GM19025 (cell line): ENCODE measurements around the gene DHRS2.

Experiments
- ATAC-seq: cut with Tn5 transposase; IDR thresholded peaks from one replicate; pipeline ENCODE4 v1.9.1; 2021; ENCODE audit warnings: mild to moderate bottlenecking, low read depth, moderate library complexity; ENCODE audit not compliant: unreplicated experiment

The DHRS2 gene

DNA sequence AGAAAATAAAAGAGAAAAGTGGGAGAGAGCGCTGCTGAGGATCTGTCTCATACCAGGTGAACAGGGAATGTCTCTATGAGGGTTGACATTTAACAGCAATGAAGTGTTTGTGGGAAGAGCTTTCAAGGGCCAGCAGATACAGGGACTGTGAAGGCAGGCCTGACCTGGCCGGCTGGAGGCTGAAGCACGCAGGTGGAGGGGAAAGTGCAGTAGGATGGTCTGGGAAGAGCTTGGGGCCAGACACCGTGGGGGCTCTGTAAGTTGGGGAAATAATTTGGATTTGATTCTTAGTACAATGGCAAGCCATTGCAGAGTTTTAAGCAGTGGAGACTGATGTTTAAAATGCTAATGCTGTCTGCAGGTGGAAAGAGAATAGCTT lies 23.8 kb upstream of the DHRS2 start:
- no peak for ATAC-seq

DNA sequence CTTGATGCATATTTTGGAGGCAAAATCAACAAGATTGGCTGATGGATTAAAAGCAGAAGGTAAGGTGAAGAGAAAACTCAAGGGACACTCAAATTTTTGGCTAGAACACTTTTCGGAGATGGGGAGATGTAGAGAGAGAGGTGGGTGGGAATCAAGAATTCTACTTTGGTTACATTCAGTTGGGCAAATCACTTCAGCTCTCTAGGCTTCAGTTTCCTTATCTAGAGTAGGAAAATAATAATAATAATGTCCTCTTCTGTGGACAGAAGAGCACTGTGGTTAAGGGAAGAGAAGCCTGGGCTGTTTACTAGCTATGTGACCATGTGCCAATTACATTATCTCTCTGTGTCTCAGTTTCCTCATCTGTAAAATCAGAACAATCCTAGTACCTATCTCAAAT lies 23.4 kb upstream of the DHRS2 start:
- no peak for ATAC-seq

DNA sequence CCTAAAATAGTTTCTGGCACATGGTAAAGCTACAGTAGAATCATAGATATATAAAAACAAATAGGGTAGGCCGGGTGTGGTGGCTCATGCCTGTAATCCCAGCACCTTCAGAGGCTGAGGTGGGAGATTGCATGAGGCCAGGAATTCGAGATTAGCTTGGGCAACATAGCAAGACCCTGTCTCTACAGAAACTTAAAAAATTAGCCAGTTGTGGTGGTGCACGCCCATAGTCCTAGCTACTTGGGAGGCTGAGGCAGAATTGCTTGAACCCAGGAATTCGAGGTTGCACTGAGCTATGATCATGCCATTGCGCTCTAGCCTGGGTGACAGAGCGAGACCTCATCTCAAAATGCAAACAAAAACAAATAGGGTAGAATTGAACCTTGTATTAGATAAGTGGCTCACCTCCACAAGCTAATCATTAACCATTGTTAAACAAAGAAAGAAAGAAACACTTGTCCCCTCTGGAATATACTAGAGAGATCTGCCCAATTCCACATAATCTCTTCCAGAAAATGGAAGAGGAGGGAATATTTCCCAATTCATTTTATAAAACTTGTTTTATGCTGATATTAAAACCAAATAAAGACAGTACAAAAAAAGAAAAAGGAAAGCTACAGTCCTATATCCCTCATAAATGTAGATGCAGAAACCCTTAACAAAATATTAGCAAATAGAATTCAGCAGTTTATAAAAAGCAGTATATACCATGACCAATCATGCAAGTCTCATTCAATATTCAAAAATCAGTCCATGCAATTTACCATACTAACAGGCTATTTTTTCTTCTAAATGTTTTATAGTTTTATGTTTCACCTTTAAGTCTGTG lies 22.7 kb upstream of the DHRS2 start:
- no peak for ATAC-seq

DNA sequence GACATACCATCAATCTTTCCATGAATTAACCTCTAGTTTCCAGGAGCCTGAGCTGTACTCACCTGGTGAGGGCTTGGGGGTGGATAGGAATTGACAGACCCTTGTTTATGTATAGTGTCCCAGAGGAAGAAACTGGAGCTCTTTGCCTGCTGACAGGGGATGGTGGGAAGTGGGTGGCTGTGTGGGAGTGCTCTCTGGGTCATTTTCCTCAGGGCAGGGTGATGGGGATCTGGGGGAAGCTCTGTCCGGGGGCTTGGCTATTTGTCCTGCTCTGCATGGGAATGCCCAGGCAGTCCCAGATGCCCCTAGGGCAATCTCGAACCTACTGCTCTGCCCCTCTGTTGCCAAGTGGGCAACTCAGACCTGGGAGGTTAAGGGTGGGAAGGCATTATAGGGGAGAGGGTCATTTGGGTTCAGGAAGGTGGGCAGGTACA lies 21.8 kb upstream of the DHRS2 start:
- no peak for ATAC-seq

DNA sequence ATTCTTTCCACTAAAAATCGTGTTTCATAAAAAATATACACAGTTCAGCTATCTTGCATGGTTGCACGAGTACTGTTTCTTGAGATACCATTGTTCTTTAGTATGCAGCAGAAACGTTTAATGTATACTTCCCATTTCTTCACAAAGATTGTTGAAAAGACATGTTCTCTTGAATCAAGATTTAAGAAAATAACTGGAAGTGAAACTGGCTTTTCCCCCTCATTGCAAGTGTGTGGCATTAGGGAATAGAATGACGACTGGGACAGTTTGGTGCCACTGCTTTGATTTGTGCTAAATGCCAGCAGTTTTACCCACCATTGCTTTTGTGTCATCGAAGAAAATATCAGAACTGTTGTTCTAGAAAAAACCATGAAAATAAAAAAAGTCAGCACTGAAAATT lies 20.3 kb upstream of the DHRS2 start:
- ATAC-seq = no peak

DNA sequence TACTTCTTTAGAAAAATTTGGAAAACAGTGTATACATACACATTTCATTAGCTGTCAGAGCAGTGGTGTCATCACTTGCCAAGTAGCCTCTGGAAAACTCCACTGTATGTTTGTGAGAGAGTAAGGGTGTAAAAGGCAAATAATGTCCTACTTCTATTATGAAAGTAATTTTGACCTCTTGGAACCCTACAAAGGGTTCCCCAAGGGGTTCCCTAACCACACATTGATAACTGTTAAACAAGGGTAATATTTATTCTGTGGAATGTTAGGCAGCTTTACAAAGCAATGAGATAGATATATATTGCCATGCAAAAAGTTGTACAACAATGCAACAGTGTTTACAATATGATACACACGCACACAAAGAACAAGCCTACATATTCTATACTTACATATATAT lies 18.6 kb upstream of the DHRS2 start:
- no peak for ATAC-seq

DNA sequence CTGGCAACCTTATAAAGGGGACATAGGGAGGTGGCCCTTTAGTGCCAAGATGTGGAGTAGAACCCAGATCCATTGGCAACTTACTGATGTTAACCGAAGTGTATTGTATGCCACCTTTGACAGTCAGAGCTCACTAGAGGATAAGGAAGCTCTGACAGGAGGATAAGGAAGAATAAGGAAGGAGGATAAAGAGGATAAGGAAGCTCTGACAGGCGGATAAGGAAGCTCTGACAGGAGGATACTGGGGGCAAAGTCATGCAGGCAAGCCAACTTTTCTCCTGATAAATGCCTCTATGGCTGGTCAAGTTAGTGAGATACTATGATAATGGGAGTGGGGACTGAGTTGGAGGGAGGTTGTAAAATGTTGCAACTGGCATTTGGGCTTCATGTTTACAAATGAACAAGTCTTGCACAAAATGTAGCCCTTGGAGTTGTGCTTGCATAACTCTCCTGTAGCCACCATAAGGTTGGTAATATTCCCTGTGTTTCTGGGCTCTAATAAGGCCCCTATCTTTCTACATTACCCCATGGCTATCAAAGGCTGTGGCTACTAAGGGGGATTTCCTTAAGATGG lies 17.7 kb upstream of the DHRS2 start:
- ATAC-seq = no peak

DNA sequence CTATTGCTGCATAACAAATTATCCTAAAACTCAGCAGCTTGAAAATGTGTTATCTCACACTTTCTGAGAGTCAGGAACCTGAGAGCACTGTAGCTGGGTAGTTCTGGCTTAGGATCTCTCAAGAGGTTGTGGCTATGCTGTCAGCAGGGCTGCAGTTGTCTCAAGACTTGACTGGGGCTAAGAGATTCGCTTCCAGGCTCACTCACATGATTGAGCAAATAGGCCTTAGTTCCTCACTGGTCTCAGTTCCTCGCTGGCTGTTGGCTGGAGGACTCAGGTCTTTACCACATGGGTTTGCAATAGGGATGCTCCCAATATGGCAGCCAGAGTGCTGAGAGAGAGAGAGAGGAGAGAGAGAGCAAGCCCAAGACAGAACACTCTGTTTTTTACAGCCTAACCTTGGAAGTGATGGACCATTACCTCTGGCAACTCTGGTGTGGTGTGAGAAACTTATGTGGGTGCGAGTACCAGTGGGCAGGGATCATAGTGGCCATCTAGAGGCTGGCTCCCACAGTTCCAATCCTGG lies 15.9 kb upstream of the DHRS2 start:
- no peak for ATAC-seq

DNA sequence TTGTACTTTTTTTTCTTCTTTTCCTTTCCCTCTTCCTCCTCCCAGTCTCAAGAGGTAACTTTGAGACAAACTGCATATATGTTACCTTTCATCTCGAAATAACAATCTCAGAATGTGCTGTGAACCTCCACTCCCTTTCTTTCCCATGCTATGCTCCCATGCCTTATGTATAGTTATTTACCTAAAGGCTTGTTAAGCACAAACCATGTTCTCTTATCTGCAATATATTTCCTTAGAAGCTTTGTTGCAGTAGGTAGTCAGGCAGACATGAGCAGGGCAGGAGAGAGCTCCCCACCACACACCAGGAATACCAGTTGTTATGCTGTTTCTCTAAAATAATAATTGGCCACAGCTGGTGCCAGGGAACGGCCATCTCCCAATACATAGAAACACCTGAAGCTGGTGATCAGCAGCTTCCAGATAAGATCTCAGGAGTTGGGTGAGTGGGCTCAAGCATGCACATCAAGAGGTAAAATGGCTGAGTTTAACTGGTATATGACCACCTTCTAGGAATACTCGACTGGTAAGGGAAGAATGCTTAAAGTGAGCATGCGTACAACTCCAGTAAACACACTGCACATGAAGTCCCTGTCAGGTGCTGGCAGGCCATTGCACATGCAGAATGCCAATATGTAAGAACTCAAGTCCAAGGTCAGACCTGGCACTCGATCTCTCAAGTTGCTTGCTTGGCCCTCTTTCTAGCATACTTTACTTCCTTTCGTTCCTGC lies 14.8 kb upstream of the DHRS2 start:
- no peak for ATAC-seq

DNA sequence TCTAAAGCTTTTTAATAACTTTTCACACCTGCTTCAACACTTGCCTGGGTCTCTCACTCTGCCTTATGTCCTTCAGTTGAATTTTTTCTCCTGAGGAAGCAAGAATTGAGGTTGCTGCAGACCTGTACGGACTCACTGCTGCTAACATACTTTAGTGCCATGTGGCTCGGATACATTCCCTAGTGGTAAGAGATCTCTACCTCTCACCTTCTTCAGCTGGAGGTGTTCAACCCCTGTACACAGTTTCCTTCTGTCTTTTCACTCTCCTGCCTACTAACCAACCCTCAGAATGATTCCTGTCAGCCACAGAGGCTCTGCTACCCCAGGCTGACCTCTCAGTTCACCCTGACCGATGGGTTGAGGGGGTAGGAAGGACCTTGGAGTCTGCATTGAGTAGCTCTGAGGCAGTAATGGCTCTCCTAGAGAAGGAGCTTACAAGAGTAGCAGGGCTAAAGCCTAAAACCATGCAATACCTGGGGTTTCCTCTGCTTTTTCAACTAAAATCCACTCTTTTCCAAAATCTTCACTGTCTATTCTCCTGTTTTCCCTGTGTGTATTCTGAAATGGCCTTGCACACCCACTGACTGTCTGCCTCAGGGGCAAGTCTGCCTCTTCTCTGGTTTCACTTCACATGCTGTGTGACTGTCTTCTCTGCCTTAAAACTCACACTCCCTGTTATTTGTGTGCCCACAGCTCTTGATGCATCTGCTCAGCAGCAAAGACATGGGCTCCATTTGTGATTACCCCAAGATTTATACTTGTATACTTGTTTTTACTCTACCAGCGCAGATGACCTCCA lies 14.0 kb upstream of the DHRS2 start:
- no peak for ATAC-seq

DNA sequence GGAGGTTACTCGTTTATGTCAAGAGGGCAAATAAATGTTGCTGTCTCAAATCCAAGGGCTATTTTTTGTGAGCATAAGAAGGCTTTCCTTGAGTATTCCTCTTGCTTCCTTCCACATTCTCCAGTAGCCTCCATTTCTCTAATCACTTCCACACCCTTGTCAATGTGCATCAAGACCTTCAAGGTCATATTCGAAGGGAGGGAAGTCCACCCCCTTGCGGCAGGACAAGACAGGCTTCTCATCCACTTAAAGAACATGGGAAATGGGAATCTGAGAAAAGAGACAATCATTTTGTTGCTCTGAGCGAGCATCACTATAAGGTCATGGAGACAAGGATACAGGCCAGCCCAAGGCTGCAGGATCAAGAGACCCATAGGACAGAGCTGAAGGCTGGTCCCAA lies 13.2 kb upstream of the DHRS2 start:
- no peak for ATAC-seq

DNA sequence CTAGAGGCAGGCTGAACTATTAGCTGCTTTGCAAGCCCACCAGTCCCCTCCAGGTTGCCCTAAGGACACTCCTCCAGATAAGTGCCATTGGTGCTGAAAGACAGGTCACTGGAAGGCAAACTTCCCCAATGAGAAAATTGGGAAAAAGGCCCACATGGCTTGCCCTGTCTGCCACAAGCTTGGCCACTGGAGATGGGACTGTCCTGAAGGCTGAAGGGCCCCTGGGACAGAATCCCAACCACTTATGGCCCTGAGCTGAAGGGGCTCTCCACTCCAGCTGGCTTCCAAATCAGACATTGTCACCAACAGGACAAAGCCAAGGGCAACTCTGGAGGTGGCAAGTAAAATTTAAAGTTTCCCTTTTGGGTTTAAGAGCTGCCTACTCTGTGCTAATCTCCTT lies 12.2 kb upstream of the DHRS2 start:
- ATAC-seq = no peak

DNA sequence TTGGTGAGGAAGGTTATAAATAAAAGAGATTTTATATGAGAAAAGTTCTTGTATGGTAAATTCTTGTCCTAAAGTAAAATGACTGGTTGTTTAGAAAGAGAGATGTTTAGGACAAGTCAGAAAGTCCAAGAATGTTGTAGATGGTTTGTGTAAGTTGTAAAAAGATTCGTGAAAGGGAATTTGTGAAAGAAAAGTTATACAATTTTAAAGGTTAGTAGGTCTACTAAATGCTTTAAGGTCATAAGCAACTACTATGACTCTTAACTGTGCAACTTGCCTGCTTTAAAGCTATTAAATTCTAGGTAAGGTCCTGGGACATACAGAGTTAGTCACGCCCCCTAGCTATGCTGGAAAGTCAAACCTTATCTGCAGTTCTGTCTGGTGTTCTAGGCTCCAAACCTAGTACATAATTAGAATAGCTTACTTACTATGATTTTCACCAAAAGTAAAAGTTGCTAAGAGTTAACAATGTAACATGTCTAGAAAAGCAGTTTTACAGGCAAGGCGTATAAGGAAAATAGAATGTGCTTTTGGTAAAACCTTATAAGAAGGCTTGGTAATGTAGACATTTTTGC lies 11.2 kb upstream of the DHRS2 start:
- ATAC-seq = no peak

DNA sequence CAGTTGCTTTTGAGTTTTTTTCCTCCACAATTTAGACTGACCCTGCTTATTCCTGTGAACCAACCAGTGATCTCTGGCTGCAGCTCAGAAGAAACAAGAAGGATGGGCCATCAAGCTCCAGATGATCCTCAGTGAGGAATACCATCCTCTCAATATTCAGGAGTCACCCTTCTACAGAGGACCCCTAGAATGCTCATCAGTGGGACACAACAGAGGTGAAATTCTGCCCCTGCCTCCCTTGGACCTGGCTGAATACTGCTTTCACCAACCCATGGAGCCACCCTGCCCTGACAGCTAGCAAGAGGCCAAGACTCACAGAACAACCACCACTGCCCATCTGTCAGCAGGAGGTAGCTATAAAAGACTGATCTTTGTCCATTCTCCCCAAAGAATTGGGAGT lies 9.2 kb upstream of the DHRS2 start:
- no peak for ATAC-seq

DNA sequence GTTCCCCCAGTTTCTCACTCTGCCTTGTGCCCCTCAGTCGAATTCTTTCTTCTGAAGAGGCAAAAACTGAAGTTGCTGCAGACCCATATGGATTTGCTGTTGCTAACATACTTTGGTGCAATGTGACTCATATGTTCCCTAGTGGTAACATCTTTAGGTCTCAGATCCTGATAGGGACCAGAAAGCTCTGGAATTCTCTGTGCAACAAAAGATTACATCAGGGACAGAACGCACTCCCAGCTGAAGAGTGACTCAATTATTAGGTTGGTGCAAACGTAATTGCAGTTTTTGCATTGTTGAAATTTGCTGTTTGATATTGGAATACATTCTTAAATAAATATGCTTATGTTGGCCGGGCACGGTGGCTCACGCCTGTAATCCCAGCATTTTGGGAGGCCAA lies 8.2 kb upstream of the DHRS2 start:
- no peak for ATAC-seq

DNA sequence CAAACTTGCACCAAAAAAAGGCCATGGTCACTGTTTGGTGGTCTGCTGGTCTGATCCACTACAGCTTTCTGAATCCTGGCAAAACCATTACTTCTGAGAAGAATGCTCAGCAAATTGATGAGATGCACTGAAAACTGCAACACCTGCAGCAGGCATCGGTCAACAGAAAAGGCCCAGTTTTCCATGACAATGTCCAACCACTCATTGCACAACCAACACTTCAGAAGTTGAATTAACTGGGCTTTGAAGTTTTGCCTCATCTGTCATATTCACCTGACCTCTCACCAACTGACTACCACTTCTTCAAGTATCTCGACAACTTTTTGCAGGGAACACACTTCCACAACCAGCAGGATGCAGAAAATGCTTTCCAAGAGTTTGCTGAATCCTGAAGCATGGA lies 7.0 kb upstream of the DHRS2 start:
- no peak for ATAC-seq

DNA sequence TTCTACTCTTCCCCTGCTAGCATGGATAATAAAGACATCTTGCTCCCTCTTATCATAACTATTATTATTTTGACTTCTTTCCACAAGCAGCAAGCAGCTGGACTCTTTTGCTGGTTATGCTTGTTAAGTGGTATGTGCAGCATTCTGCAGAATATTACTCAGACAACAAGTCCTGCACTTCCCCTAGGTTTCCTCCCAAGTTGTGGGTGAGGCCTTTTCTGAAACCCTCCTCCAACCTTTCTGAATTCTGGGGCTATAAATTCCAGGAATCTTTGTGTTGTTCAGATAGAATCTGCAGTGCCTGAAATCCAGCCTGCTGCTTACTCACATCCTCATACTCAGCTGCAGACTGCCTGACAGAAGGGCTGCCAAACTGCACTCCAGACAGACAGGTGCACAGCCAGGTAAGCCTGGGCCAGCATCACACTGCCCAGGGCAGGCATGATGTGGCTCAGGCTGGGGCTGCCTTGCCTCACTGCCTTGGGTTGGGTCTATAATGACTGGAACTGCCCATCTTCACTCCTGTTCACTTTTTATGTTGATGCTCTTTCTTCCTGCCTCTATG lies 6.2 kb upstream of the DHRS2 start:
- no peak for ATAC-seq

DNA sequence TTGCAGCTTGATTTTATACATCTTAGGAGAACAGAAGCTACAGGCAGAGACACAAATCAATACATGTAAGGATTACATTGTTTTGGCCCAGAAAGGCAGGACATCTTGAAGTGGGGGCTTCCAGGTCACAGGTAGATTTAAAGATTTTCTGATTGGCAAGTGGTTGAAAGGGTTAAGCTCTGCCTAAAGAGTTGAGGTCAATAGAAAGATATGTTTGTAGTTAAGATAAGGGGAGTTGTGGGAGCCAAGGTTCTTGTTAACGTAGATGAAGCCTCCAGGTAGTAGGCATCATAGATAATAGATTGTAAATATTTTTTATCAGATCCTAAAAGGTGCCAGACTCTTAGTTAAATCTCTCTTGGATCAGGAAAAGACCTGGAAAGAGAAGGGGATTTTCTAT lies 5.5 kb upstream of the DHRS2 start:
- ATAC-seq = no peak

DNA sequence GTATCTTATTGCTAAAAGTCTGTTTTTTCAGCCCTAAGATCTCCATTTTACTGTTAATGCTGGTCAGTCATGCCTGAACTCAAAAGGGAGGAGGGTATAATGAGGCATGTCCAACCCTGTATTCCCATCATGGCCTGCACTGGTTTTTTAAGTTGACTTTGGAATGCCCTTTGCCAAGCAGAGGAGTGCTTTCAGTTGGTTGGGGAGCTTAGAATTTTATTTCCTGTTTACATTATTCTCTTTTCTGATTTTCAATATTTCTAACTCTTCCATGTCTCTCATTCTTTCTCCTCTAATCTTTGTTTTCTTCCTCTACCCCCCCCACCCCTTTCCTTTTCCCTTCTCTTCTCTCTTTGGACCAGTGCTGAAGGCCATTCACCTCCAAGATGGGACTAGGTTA lies 4.9 kb upstream of the DHRS2 start:
- ATAC-seq = no peak
